ENCODE results near the gene DHRS13. TPM values are rescaled to one million over a fixed set of nuclear protein-coding genes. Genes with fewer than 3 reads are reported as not detected.
"Not testable (repeated sequence)": the region's sequence is repeated elsewhere in the genome, so short reads cannot be mapped to it uniquely, and the experiment has no call there.

Gene DHRS13
- polyA plus RNA-seq, 1 experiment = 2.8 TPM

- no peak for TF ChIP-seq CTCF (IDR thresholded peaks at IDR 0.05; ENCODE audit: insufficient read depth, low read depth, low read length)
- Histone ChIP-seq H3K4me3 (ENCODE audit: low read depth, low read length) (no peak overlapping the region), H3K36me3 (ENCODE audit: control insufficient read depth, insufficient read depth, low read length) (no peaks in the 10 kb centered on the region; the same call in 1 of the 2 replicates), H3K27me3 (ENCODE audit: control insufficient read depth, insufficient read depth, low read length) (no peaks in the 10 kb centered on the region)
- DNase-seq (ENCODE audit: low read depth) = no peak
- ChIA-PET CTCF (interaction anchor here (1.0 to 1.4 kb wide), 3 partner anchors 9 to 214 kb away, joined by 3 to 4 read pairs (median 4); no protein-coding TSS in a partner anchor), POLR2A (no interaction called here)
Observed at GRCh38 chr17:28940675-28941074, 37.8 kb upstream of the DHRS13 start.

GRCh38 chr17:28940142-28940541, 37.3 kb upstream of the DHRS13 start:
- Histone ChIP-seq H3K36me3 (ENCODE audit: control insufficient read depth, insufficient read depth, low read length) (no peaks in the 10 kb centered on the region; the same call in 1 of the 2 replicates), H3K27me3 (ENCODE audit: control insufficient read depth, insufficient read depth, low read length) (no peaks in the 10 kb centered on the region), H3K4me3 (ENCODE audit: low read depth, low read length) (no peak overlapping the region)
- ChIA-PET CTCF (interaction anchor here (0.6 to 1.5 kb wide), 4 partner anchors 10 to 199 kb away, joined by 3 to 4 read pairs (median 4); no protein-coding TSS in a partner anchor), POLR2A (no interaction called here)
- TF ChIP-seq CTCF (IDR thresholded peaks at IDR 0.05; ENCODE audit: insufficient read depth, low read depth, low read length) = no peak
- no peak for DNase-seq (ENCODE audit: low read depth)

GRCh38 chr17:28938552-28938951, 35.7 kb upstream of the DHRS13 start:
- H3K4me3 ChIP-seq (ENCODE audit: low read depth, low read length) = no peak overlapping the region
- no peaks in the 10 kb centered on the region; the same call in 1 of the 2 replicates for H3K36me3 ChIP-seq (ENCODE audit: control insufficient read depth, insufficient read depth, low read length)
- ChIA-PET POLR2A (no interaction called here), CTCF (interaction anchor here (1.5 to 1.8 kb wide), 2 partner anchors 9 to 41 kb away, joined by 5 to 6 read pairs; partner anchors contain the start of gene FLOT2)
- TF ChIP-seq CTCF (IDR thresholded peaks at IDR 0.05; ENCODE audit: insufficient read depth, low read depth, low read length) = no peak
- DNase-seq (ENCODE audit: low read depth) = no peak
- no peaks in the 10 kb centered on the region for H3K27me3 ChIP-seq (ENCODE audit: control insufficient read depth, insufficient read depth, low read length)

- Histone ChIP-seq H3K27me3 (ENCODE audit: control insufficient read depth, insufficient read depth, low read length) (no peaks in the 10 kb centered on the region), H3K36me3 (ENCODE audit: control insufficient read depth, insufficient read depth, low read length) (no peaks in the 10 kb centered on the region; the same call in 1 of the 2 replicates), H3K4me3 (ENCODE audit: low read depth, low read length) (no peak overlapping the region)
- DNase-seq (ENCODE audit: low read depth) = no peak
- TF ChIP-seq CTCF (IDR thresholded peaks at IDR 0.05; ENCODE audit: insufficient read depth, low read depth, low read length) = no peak
- ChIA-PET CTCF (interaction anchor here (0.6 to 4.0 kb wide), 10 partner anchors 9 to 210 kb away, joined by 3 to 17 read pairs (median 4); partner anchors contain the start of genes DHRS13 and FLOT2), POLR2A (no interaction called here)
Observed at GRCh38 chr17:28937044-28937729, 34.3 kb upstream of the DHRS13 start.

GRCh38 chr17:28935744-28936460, 33.0 kb upstream of the DHRS13 start:
- ChIA-PET CTCF (interaction anchor here (0.9 to 4.0 kb wide), 5 partner anchors 10 to 33 kb away, joined by 3 to 17 read pairs (median 4); partner anchors contain the start of gene DHRS13), POLR2A (no interaction called here)
- DNase-seq (ENCODE audit: low read depth) = no peak
- no peaks in the 10 kb centered on the region; the same call in 1 of the 2 replicates for H3K36me3 ChIP-seq (ENCODE audit: control insufficient read depth, insufficient read depth, low read length)
- no peak overlapping the region for H3K4me3 ChIP-seq (ENCODE audit: low read depth, low read length)
- no peak for TF ChIP-seq CTCF (IDR thresholded peaks at IDR 0.05; ENCODE audit: insufficient read depth, low read depth, low read length)
- H3K27me3 ChIP-seq (ENCODE audit: control insufficient read depth, insufficient read depth, low read length) = no peaks in the 10 kb centered on the region

- H3K36me3 ChIP-seq (ENCODE audit: control insufficient read depth, insufficient read depth, low read length); H3K27me3 ChIP-seq (ENCODE audit: control insufficient read depth, insufficient read depth, low read length); H3K4me3 ChIP-seq (ENCODE audit: low read depth, low read length); DNase-seq (ENCODE audit: low read depth); POLR2A ChIA-PET: not testable (repeated sequence)
- CTCF ChIA-PET = interaction anchor here (0.7 to 4.0 kb wide), 3 partner anchors 8 to 844 kb away, joined by 3 to 17 read pairs (median 4); no protein-coding TSS in a partner anchor
Observed at GRCh38 chr17:28934508-28934907, 31.6 kb upstream of the DHRS13 start.
